ENCODE data around the gene LPCAT1.
"Not testable (repeated sequence)": the region's sequence is repeated elsewhere in the genome, so short reads cannot be mapped to it uniquely, and the experiment has no call there.

- not testable (repeated sequence) for TF ChIP-seq CTCF, POLR2AphosphoS5, POLR2A (IDR thresholded peaks at IDR 0.05)
Observed at GRCh38 chr5:1505089-1505488, 18.7 kb downstream of the LPCAT1 start.

Data from breast epithelium (tissue), 3 donors.